ENCODE data around the gene TDRD6.

DNA sequence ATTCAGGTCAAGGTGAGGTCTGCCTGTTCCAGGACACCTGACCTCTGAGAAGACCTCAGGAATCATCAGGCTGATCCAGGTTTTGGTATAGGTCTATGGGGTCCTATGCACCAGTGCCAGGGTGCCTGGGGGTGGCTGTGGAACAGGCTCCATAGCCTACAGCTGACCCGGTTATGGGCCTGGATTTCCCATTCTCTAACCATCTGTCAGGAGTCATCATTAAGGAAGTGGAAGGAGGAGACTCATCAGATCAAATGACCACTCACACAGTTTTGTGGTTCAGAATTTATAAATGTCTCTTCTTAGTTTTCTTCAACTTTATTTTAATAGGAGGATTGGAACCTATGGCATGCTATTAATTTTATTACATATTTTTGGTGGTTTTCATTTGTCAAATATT lies 32.7 kb downstream of the TDRD6 start:
- TF ChIP-seq, protein P1, sequence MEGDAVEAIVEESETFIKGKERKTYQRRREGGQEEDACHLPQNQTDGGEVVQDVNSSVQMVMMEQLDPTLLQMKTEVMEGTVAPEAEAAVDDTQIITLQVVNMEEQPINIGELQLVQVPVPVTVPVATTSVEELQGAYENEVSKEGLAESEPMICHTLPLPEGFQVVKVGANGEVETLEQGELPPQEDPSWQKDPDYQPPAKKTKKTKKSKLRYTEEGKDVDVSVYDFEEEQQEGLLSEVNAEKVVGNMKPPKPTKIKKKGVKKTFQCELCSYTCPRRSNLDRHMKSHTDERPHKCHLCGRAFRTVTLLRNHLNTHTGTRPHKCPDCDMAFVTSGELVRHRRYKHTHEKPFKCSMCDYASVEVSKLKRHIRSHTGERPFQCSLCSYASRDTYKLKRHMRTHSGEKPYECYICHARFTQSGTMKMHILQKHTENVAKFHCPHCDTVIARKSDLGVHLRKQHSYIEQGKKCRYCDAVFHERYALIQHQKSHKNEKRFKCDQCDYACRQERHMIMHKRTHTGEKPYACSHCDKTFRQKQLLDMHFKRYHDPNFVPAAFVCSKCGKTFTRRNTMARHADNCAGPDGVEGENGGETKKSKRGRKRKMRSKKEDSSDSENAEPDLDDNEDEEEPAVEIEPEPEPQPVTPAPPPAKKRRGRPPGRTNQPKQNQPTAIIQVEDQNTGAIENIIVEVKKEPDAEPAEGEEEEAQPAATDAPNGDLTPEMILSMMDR (IDR thresholded peaks at IDR 0.05), result no peak
- no peak for TF ChIP-seq POLR2A (IDR thresholded peaks at IDR 0.05)

Data from uterus (tissue), 2 donors.